Spleen (tissue), 7 donors: Measurements from ENCODE around the gene MARCHF2.

Experiments
- CTCF ChIP-seq, 11 experiments: fragments of 200-600 bp in 7 of 11; fragments of 450-650 bp in 4 of 11; sonication (generic) in 4 of 11; IDR thresholded peaks in 8 of 11; conservative IDR thresholded peaks in 3 of 11; 1 replicate in 7 of 11; 2 replicates in 4 of 11; pipeline versions ENCODE4 v1.4.0 to v1.8.0; 2016 to 2021; ENCODE audit warnings: antibody characterized with exemption in 11 of 11, inconsistent platforms in 4 of 11, mild to moderate bottlenecking in 1 of 11
- POLR2A ChIP-seq, 3 donors: fragments of 450-650 bp; IDR thresholded peaks; one replicate each; pipeline ENCODE4 v1.5.1; 2017; ENCODE audit warnings: antibody characterized with exemption in 3 of 3, mild to moderate bottlenecking in 1 of 3
- donor health status: DM: no; HTN: no; CAD: no; lungs with moderate emphysema.
- donor health status: DM: no; HTN: no; CAD: no.
- donor health status: DM: no; HTN: no; CAD: no.

GRCh38 chr19:8396185-8396562, 16.9 kb upstream of the MARCHF2 start:
- TF ChIP-seq CTCF (IDR thresholded peaks at IDR 0.05 in 8 of 11, conservative IDR thresholded peaks at IDR 0.05 in 3 of 11) (no peak), POLR2A (IDR thresholded peaks at IDR 0.05) (no peak)
